IPS-18a (cell line): Measurements from ENCODE around the gene KLF8.

Experiments used
- H3K27ac ChIP-seq: one replicate; pipeline ENCODE4 v1.5.1; 2013; ENCODE audit warnings: low read length
- H3K27me3 ChIP-seq: one replicate; pipeline ENCODE4 v1.6.1; 2013; ENCODE audit warnings: mild to moderate bottlenecking, low read length; ENCODE audit not compliant: control insufficient read depth, insufficient read depth
- H3K36me3 ChIP-seq: one replicate; pipeline ENCODE4 v1.6.1; 2013; ENCODE audit warnings: low read depth, low read length; ENCODE audit not compliant: control insufficient read depth
- H3K4me1 ChIP-seq: one replicate; pipeline ENCODE4 v1.6.1; 2013; ENCODE audit warnings: low read depth, low read length; ENCODE audit not compliant: control insufficient read depth
- H3K4me3 ChIP-seq: one replicate; pipeline ENCODE4 v1.5.1; 2013; ENCODE audit warnings: low read length
- H3K9ac ChIP-seq: one replicate; pipeline ENCODE4 v1.6.1; 2013; ENCODE audit warnings: mild to moderate bottlenecking, low read length, moderate library complexity
- H3K9me3 ChIP-seq: one replicate; pipeline ENCODE4 v1.6.1; 2013; ENCODE audit warnings: low read depth, low read length; ENCODE audit not compliant: control insufficient read depth

The KLF8 gene

GRCh38 chrX:56313308-56313707 lies 81.2 kb downstream of the KLF8 start:
- H3K9me3 ChIP-seq, result peaks cover 34% of the 10 kb centered on the region
- no peak overlapping the region for H3K4me3 ChIP-seq

GRCh38 chrX:56314334-56314733 lies 82.2 kb downstream of the KLF8 start:
- no peak overlapping the region for H3K9ac ChIP-seq
- H3K27ac ChIP-seq, result no peak overlapping the region
- no peaks in the 10 kb centered on the region for H3K27me3 ChIP-seq
- H3K9me3 ChIP-seq, result peaks cover 31% of the 10 kb centered on the region
- H3K4me1 ChIP-seq, result no peaks in the 10 kb centered on the region
- H3K4me3 ChIP-seq, result no peak overlapping the region
- H3K36me3 ChIP-seq, result no peaks in the 10 kb centered on the region

More at GRCh38 chrX:56313308-56313707, 81.2 kb downstream of the KLF8 start:
- no peaks in the 10 kb centered on the region for H3K27me3 ChIP-seq
- no peak overlapping the region for H3K27ac ChIP-seq
- H3K4me1 ChIP-seq, result no peaks in the 10 kb centered on the region
- H3K9ac ChIP-seq, result no peak overlapping the region
- no peaks in the 10 kb centered on the region for H3K36me3 ChIP-seq

DNA sequence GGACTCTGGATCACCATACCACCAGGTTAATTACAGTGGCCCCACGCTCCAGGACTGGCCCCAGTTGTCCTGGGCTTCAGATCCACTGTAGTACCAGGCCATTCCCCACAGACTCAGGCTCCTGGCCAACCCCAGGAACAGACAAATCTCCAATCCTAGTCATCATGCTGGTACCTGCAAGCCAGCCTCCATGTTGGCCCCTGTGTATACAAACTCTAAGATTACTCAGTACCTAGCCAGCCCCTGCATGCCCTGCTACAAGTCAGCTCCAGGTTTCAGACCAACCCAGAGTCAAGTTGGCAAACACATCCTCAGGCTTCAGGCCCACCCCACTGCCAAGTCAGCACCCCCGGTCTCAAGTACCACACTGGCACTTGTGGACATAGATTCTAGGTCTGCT lies 85.9 kb downstream of the KLF8 start:
- no peak overlapping the region for H3K4me3 ChIP-seq
- H3K4me1 ChIP-seq, result no peaks in the 10 kb centered on the region
- H3K27me3 ChIP-seq, result no peaks in the 10 kb centered on the region
- H3K36me3 ChIP-seq, result no peaks in the 10 kb centered on the region
- no peak overlapping the region for H3K27ac ChIP-seq
- H3K9ac ChIP-seq, result no peak overlapping the region
- H3K9me3 ChIP-seq, result peaks cover 38% of the 10 kb centered on the region

DNA sequence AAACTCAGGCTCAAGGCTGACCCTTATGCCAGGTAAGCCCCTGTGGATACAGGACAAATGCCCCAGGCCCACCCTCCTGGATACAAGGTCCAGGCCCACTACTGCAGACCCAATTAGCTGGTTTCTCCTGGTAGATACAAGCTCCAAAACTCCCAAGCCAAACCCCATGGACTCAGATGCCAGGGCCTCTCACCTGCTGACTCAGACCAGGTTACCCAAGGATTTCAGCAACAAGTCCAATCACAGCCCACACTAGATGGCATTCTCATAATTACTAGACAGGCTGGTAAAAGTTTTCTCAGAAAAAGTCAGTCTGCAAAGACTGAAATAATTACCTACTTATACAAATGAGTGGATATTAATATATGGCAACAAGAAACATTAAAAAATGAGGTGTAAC lies 87.0 kb downstream of the KLF8 start:
- H3K9me3 ChIP-seq, result peaks cover 35% of the 10 kb centered on the region
- no peaks in the 10 kb centered on the region for H3K27me3 ChIP-seq
- H3K4me1 ChIP-seq, result no peaks in the 10 kb centered on the region
- H3K27ac ChIP-seq, result no peak overlapping the region
- H3K4me3 ChIP-seq, result no peak overlapping the region
- no peak overlapping the region for H3K9ac ChIP-seq
- no peaks in the 10 kb centered on the region for H3K36me3 ChIP-seq
